Glutamatergic neuron (in vitro differentiated cells): ENCODE measurements around the gene FSTL1. TPM values are rescaled to one million over a fixed set of nuclear protein-coding genes. Genes with fewer than 3 reads are reported as not detected.

Source experiments
- DNase-seq: peaks from one replicate; pipeline ENCODE4 v3.0.0; 2022
- H3K27ac Mint-ChIP-seq: one replicate; pipeline ENCODE4 v1.8.0; 2020; ENCODE audit warnings: mild to moderate bottlenecking, mixed read lengths, inconsistent platforms; ENCODE audit not compliant: unreplicated experiment
- H3K27me3 Mint-ChIP-seq: one replicate; pipeline ENCODE4 v1.8.0; 2020; ENCODE audit warnings: mild to moderate bottlenecking, moderate library complexity, mixed read lengths, inconsistent platforms; ENCODE audit not compliant: unreplicated experiment
- H3K36me3 Mint-ChIP-seq: one replicate; pipeline ENCODE4 v1.8.0; 2020; ENCODE audit warnings: mild to moderate bottlenecking, mixed read lengths, inconsistent platforms; ENCODE audit not compliant: unreplicated experiment
- H3K4me1 Mint-ChIP-seq: one replicate; pipeline ENCODE4 v1.8.0; 2020; ENCODE audit warnings: mild to moderate bottlenecking, low read depth, mixed read lengths, inconsistent platforms; ENCODE audit not compliant: unreplicated experiment
- H3K4me3 Mint-ChIP-seq: one replicate; pipeline ENCODE4 v1.8.0; 2020; ENCODE audit warnings: mild to moderate bottlenecking, mixed read lengths, inconsistent platforms; ENCODE audit not compliant: unreplicated experiment
- H3K9me3 Mint-ChIP-seq: one replicate; pipeline ENCODE4 v1.8.0; 2020; ENCODE audit warnings: mild to moderate bottlenecking, moderate library complexity, mixed read lengths, inconsistent platforms; ENCODE audit not compliant: unreplicated experiment
- CTCF ChIP-seq: fragments of 200-600 bp; sonication (generic); IDR thresholded peaks from one replicate; pipeline ENCODE4 v1.5.0; 2021; ENCODE audit not compliant: partially characterized antibody, unreplicated experiment
- total RNA-seq: library from RNA; stranded (reverse); fragmentation: NEBNext Ultra II Directional; extraction: Animal tissue kit (Norgen Biotek cat#: 25700); gene quantifications from one replicate; pipeline ENCODE4 v1.2.1, GENCODE V29; 2021; ENCODE audit not compliant: unreplicated experiment

Gene FSTL1
- total RNA-seq, 1 donor from 2014 or later: 206 TPM

- H3K27ac Mint-ChIP-seq: no peak overlapping the region
- H3K4me1 Mint-ChIP-seq: peaks cover 9% of the 10 kb centered on the region
- no peaks in the 10 kb centered on the region for H3K27me3 Mint-ChIP-seq
- H3K36me3 Mint-ChIP-seq: no peaks in the 10 kb centered on the region
- no peak for DNase-seq
- H3K4me3 Mint-ChIP-seq: no peak overlapping the region
- peaks cover 1% of the 10 kb centered on the region for H3K9me3 Mint-ChIP-seq
- TF ChIP-seq CTCF: no peak
These were observed 18.5 kb downstream of the FSTL1 start for GRCh38 chr3:120432150-120432860.

- Mint-ChIP-seq H3K4me1 (peaks cover 9% of the 10 kb centered on the region), H3K27me3 (no peaks in the 10 kb centered on the region), H3K9me3 (peaks cover 1% of the 10 kb centered on the region), H3K4me3 (no peak overlapping the region), H3K27ac (no peak overlapping the region), H3K36me3 (no peaks in the 10 kb centered on the region)
- no peak for DNase-seq
- no peak for TF ChIP-seq CTCF
These were observed 20.9 kb downstream of the FSTL1 start for GRCh38 chr3:120429921-120430361.

GRCh38 chr3:120428924-120429323 is 21.9 kb downstream of the FSTL1 start:
- TF ChIP-seq CTCF: no peak
- no peaks in the 10 kb centered on the region for H3K27me3 Mint-ChIP-seq
- H3K36me3 Mint-ChIP-seq: no peaks in the 10 kb centered on the region
- peaks cover 1% of the 10 kb centered on the region for H3K9me3 Mint-ChIP-seq
- no peak overlapping the region for H3K4me3 Mint-ChIP-seq
- H3K4me1 Mint-ChIP-seq: peaks cover 9% of the 10 kb centered on the region
- no peak overlapping the region for H3K27ac Mint-ChIP-seq
- DNase-seq: no peak

- DNase-seq: no peak
- no peak for TF ChIP-seq CTCF
- Mint-ChIP-seq H3K27me3 (no peaks in the 10 kb centered on the region), H3K27ac (no peak overlapping the region), H3K4me1 (peaks cover 5% of the 10 kb centered on the region), H3K9me3 (no peaks in the 10 kb centered on the region), H3K36me3 (no peaks in the 10 kb centered on the region), H3K4me3 (no peak overlapping the region)
These were observed 23.6 kb downstream of the FSTL1 start for GRCh38 chr3:120427201-120427600.

GRCh38 chr3:120425572-120426250 is 25.1 kb downstream of the FSTL1 start:
- no peaks in the 10 kb centered on the region for H3K36me3 Mint-ChIP-seq
- H3K27ac Mint-ChIP-seq: no peak overlapping the region
- no peaks in the 10 kb centered on the region for H3K9me3 Mint-ChIP-seq
- no peak for TF ChIP-seq CTCF
- DNase-seq: no peak
- H3K27me3 Mint-ChIP-seq: no peaks in the 10 kb centered on the region
- H3K4me1 Mint-ChIP-seq: peaks cover 3% of the 10 kb centered on the region
- no peak overlapping the region for H3K4me3 Mint-ChIP-seq
